K562 (cell line): ENCODE measurements around the gene OCRL.

ENCODE experiments used
- BHLHE40 ChIP-seq: IDR thresholded peaks from 2 replicates; pipeline ENCODE4 v1.6.1; 2011; ENCODE audit warnings: low read length, improper control_type of control experiment
- FOXM1 ChIP-seq, 2 experiments: fragments of 450-650 bp in 1 of 2; sonication (generic) in 1 of 2; formaldehyde crosslinking in 1 of 2; IDR thresholded peaks; 2 replicates each; pipeline versions ENCODE4 v1.6.1 to v1.9.0; 2017 to 2022; ENCODE audit warnings: low read depth in 2 of 2, mild to moderate bottlenecking in 2 of 2, missing genetic modification reagents in 1 of 2, moderate library complexity in 1 of 2
- POLR2AphosphoS2 ChIP-seq: IDR thresholded peaks from 2 replicates; pipeline ENCODE4 v1.6.1; 2012; ENCODE audit warnings: low read length, improper control_type of control experiment
- RAD51 ChIP-seq: fragments of 450-650 bp; IDR thresholded peaks from 2 replicates; pipeline ENCODE4 v1.7.1; 2016; ENCODE audit warnings: low read depth, mild to moderate bottlenecking, borderline replicate concordance
- RFX5 ChIP-seq: IDR thresholded peaks from 2 replicates; pipeline ENCODE4 v1.6.1; 2011; ENCODE audit warnings: low read depth, mild to moderate bottlenecking, improper control_type of control experiment, low read length
- ZNF274 ChIP-seq: IDR thresholded peaks from 2 replicates; pipeline ENCODE4 v1.6.1; 2011; ENCODE audit warnings: low read depth, mild to moderate bottlenecking, low read length, moderate library complexity, borderline replicate concordance
- TF ChIP-seq, protein P1 (sequence below), 2 experiments: fragments of 450-650 bp in 1 of 2; sonication (generic) in 1 of 2; formaldehyde crosslinking in 1 of 2; IDR thresholded peaks in 1 of 2; conservative IDR thresholded peaks in 1 of 2; 2 replicates each; pipeline versions ENCODE4 v1.6.1 to v1.8.1; 2016 to 2023; ENCODE audit warnings: mild to moderate bottlenecking in 2 of 2, moderate library complexity in 2 of 2, inconsistent platforms in 1 of 2, missing genetic modification reagents in 1 of 2

GRCh38 chrX:129577473-129577872, 37.4 kb downstream of the OCRL start:
- TF ChIP-seq RAD51: no peak
- TF ChIP-seq BHLHE40: no peak
- TF ChIP-seq FOXM1 (IDR thresholded peaks at IDR 0.05; ENCODE audit: low read depth): no peak
- TF ChIP-seq FOXM1 (CRISPR knock-in tag; IDR thresholded peaks at IDR 0.05; ENCODE audit: low read depth): no peak
- TF ChIP-seq RFX5: no peak
- no peak for TF ChIP-seq ZNF274
- TF ChIP-seq, protein P1, sequence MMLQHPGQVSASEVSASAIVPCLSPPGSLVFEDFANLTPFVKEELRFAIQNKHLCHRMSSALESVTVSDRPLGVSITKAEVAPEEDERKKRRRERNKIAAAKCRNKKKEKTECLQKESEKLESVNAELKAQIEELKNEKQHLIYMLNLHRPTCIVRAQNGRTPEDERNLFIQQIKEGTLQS (IDR thresholded peaks at IDR 0.05): peak; percentile 32; the same call in 1 of the 2 replicates
- TF ChIP-seq, protein P1 (CRISPR knock-in tag; conservative IDR thresholded peaks at IDR 0.05): no peak
- TF ChIP-seq POLR2AphosphoS2: no peak
